Gastrocnemius medialis (tissue), 4 donors: Measurements from ENCODE around the gene RAB26. TPM values are rescaled to one million over a fixed set of nuclear protein-coding genes. Genes with fewer than 3 reads are reported as not detected.

Experiments
- ATAC-seq, 2 donors: fragments of 150-250 bp; one replicate each; pipeline ENCODE4 v1.9.1; 2016
- DNase-seq, 2 donors: peaks; one replicate each; pipeline ENCODE4 v3.0.0-alpha.2; 2019
- H3K27ac ChIP-seq, 4 donors: fragments of 200-600 bp; sonication (generic); 1 replicate in 1 of 4; 2 replicates in 3 of 4; pipeline ENCODE4 v1.5.1; 2016 to 2018; ENCODE audit warnings: mild to moderate bottlenecking in 2 of 4, moderate library complexity in 1 of 4
- H3K27me3 ChIP-seq, 3 donors: fragments of 200-600 bp; sonication (generic) in 2 of 3; 1 replicate in 1 of 3; 2 replicates in 2 of 3; pipeline versions ENCODE4 v1.5.1 to v1.6.0; 2016 to 2019; ENCODE audit warnings: mild to moderate bottlenecking in 1 of 3, moderate library complexity in 1 of 3
- H3K36me3 ChIP-seq, 2 donors: fragments of 200-600 bp; sonication (generic) in 1 of 2; one replicate each; pipeline ENCODE4 v1.5.1; 2017 to 2018
- H3K4me1 ChIP-seq, 2 donors: fragments of 200-600 bp; sonication (generic) in 1 of 2; one replicate each; pipeline ENCODE4 v1.5.1; 2016 to 2017; ENCODE audit warnings: mild to moderate bottlenecking in 2 of 2
- H3K4me3 ChIP-seq, 4 donors: fragments of 200-600 bp; sonication (generic) in 3 of 4; 1 replicate in 1 of 4; 2 replicates in 3 of 4; pipeline ENCODE4 v1.5.1; 2016 to 2019; ENCODE audit warnings: mild to moderate bottlenecking in 2 of 4
- H3K9me3 ChIP-seq, 3 donors: fragments of 200-600 bp; sonication (generic) in 2 of 3; 1 replicate in 1 of 3; 2 replicates in 2 of 3; pipeline ENCODE4 v1.5.1; 2016 to 2019
- POLR2A ChIP-seq, 2 donors: fragments of 450-650 bp; IDR thresholded peaks; one replicate each; pipeline ENCODE4 v1.6.1; 2017; ENCODE audit warnings: antibody characterized with exemption in 2 of 2, mild to moderate bottlenecking in 2 of 2, moderate library complexity in 2 of 2
- in situ Hi-C, 4 donors: fragments of 200-750 bp; cut with MboI; loops; one replicate each; pipeline versions ENCODE4 v1.15.0 to v1.8.0; 2017; ENCODE audit warnings: low sequenced_read_pairs in 4 of 4
- intact Hi-C: fragments of 100-400 bp; cut with DNase I; formaldehyde crosslinking; loops from one replicate; pipeline ENCODE4 v1.15.1; 2023; ENCODE audit warnings: low total_unique reads
- total RNA-seq, 4 donors: library from RNA; depleted of rRNA; stranded (reverse); fragments of >200 nt; gene quantifications; one replicate each; pipeline versions ENCODE4 v1.1.0 to v1.2.3, GENCODE V29; 2016
- TF ChIP-seq, protein P1 (sequence below), 5 experiments: fragments of 450-650 bp in 3 of 5; fragments of 200-600 bp in 2 of 5; sonication (generic) in 2 of 5; IDR thresholded peaks in 4 of 5; conservative IDR thresholded peaks in 1 of 5; 1 replicate in 4 of 5; 2 replicates in 1 of 5; pipeline ENCODE4 v1.5.1; 2016 to 2019; ENCODE audit warnings: antibody characterized with exemption in 5 of 5, mild to moderate bottlenecking in 3 of 5, moderate library complexity in 3 of 5

The RAB26 gene
- total RNA-seq, 4 donors from 2014 or later, result 1.3 to 4.2 TPM; not detected in 2

GRCh38 chr16:2159175-2159838 is 10.9 kb downstream of the RAB26 start:
- DNase-seq (no peak), ATAC-seq (no peak)
- peaks cover 18 to 36% of the 10 kb centered on the region in 2 donors for H3K4me1 ChIP-seq
- no peak overlapping the region for H3K4me3 ChIP-seq
- peak overlapping the region; percentile 26 to 56 (median 47) for H3K27ac ChIP-seq
- no peaks in the 10 kb centered on the region for H3K9me3 ChIP-seq
- H3K27me3 ChIP-seq, result no peaks in the 10 kb centered on the region
- in situ Hi-C loops (no loop called here), intact Hi-C loops (loop anchor here (5.0 kb wide), 1 partner anchor 513 kb away; no protein-coding TSS in a partner anchor)
- TF ChIP-seq POLR2A (IDR thresholded peaks at IDR 0.05), result no peak
- TF ChIP-seq, protein P1, sequence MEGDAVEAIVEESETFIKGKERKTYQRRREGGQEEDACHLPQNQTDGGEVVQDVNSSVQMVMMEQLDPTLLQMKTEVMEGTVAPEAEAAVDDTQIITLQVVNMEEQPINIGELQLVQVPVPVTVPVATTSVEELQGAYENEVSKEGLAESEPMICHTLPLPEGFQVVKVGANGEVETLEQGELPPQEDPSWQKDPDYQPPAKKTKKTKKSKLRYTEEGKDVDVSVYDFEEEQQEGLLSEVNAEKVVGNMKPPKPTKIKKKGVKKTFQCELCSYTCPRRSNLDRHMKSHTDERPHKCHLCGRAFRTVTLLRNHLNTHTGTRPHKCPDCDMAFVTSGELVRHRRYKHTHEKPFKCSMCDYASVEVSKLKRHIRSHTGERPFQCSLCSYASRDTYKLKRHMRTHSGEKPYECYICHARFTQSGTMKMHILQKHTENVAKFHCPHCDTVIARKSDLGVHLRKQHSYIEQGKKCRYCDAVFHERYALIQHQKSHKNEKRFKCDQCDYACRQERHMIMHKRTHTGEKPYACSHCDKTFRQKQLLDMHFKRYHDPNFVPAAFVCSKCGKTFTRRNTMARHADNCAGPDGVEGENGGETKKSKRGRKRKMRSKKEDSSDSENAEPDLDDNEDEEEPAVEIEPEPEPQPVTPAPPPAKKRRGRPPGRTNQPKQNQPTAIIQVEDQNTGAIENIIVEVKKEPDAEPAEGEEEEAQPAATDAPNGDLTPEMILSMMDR (IDR thresholded peaks at IDR 0.05 in 4 of 5, conservative IDR thresholded peaks at IDR 0.05 in 1 of 5), result no peak
- H3K36me3 ChIP-seq, result no peaks in the 10 kb centered on the region

DNA sequence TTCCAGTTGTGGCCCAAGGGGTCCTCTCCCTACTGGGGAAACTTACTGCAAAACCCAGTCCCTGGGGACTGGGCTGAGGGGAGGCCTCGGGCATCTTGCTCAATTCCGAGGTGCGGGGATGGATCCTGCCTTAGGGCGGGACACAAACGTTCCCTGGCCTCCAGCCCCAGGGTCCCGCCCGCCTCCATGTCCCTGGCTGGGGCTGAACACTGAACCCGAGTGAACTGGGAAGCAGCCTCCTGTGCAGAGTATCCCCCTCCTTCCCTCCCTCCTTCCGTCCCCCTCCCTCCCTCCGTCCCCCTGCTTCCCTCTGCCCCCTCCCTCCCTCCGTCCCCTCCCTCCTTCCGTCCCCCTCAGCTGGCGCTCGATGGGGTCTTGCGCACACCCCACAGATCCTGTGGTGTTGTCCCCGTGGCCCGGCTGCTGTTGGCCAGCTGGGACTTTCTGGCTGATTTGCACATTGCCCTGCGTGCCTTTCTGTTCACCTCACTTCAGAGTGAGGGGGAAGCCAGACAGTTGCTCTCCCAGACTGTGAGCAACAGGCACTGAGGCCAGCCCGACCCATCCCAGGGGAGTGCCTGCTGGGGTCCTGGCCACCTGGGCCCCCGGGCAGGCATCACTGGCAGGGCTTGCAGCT is 12.6 kb downstream of the RAB26 start:
- ATAC-seq (peak; percentile 39 to 43), DNase-seq (peak; percentile 32 to 68)
- in situ Hi-C loops (no loop called here), intact Hi-C loops (no loop called here)
- Histone ChIP-seq H3K36me3 (peaks cover 0 to 1% of the 10 kb centered on the region in 2 donors), H3K27ac (peak overlapping the region in 3 of 4 donors; percentile 43 to 62 (median 44)), H3K4me3 (no peak overlapping the region), H3K27me3 (no peaks in the 10 kb centered on the region), H3K4me1 (peaks cover 17 to 35% of the 10 kb centered on the region in 2 donors), H3K9me3 (no peaks in the 10 kb centered on the region)
- TF ChIP-seq, protein P1 (IDR thresholded peaks at IDR 0.05 in 4 of 5, conservative IDR thresholded peaks at IDR 0.05 in 1 of 5), result no peak
- no peak for TF ChIP-seq POLR2A (IDR thresholded peaks at IDR 0.05)

GRCh38 chr16:2161911-2162310 is 13.5 kb downstream of the RAB26 start:
- Histone ChIP-seq H3K4me1 (peaks cover 11 to 27% of the 10 kb centered on the region in 2 donors), H3K9me3 (no peaks in the 10 kb centered on the region), H3K27ac (peak overlapping the region in 1 of 4 donors; percentile 62), H3K36me3 (peaks cover 0 to 7% of the 10 kb centered on the region in 2 donors), H3K27me3 (no peaks in the 10 kb centered on the region), H3K4me3 (no peak overlapping the region)
- ATAC-seq (no peak), DNase-seq (no peak)
- in situ Hi-C loops (no loop called here), intact Hi-C loops (no loop called here)
- TF ChIP-seq, protein P1 (IDR thresholded peaks at IDR 0.05 in 4 of 5, conservative IDR thresholded peaks at IDR 0.05 in 1 of 5), result no peak
- TF ChIP-seq POLR2A (IDR thresholded peaks at IDR 0.05), result no peak

DNA sequence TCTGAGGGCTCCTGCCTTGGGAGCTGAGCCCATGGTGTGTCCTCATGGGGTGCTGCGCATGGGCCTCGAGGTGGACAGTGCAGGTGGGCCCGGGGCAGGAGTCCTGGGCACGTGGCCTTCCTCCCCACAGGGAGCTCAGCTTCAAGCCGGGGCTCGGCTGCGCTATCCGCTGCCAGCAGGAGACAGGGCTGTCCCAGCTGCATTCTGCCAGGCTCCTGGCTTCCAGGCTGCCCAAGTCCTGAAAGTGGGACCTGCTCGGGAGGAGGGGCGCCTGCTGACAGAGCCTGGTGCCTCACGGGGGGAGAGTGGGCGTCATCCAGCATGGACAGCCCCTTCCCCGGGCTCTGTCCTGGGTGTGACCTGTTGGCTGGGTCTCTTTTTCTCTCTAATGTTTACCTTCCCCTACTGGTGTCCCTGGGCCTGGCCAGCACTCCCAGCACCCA is 14.3 kb downstream of the RAB26 start:
- TF ChIP-seq, protein P1 (IDR thresholded peaks at IDR 0.05 in 4 of 5, conservative IDR thresholded peaks at IDR 0.05 in 1 of 5), result no peak
- TF ChIP-seq POLR2A (IDR thresholded peaks at IDR 0.05), result no peak
- no peak for DNase-seq
- Histone ChIP-seq H3K9me3 (no peaks in the 10 kb centered on the region), H3K36me3 (peaks cover 0 to 7% of the 10 kb centered on the region in 2 donors), H3K27ac (no peak overlapping the region), H3K4me1 (peaks cover 3 to 19% of the 10 kb centered on the region in 2 donors), H3K4me3 (no peak overlapping the region), H3K27me3 (no peaks in the 10 kb centered on the region)
- in situ Hi-C loops, result no loop called here
- ATAC-seq, result no peak
- intact Hi-C loops, result no loop called here
